Body of pancreas (tissue), 4 donors: ENCODE measurements around the gene PRKG1. TPM values are rescaled to one million over a fixed set of nuclear protein-coding genes. Genes with fewer than 3 reads are reported as not detected.

Experiments
- ATAC-seq: fragments of 150-250 bp; one replicate; pipeline ENCODE4 v1.9.1; 2016
- DNase-seq, 4 donors: peaks; one replicate each; pipeline ENCODE4 v3.0.0-alpha.2; 2019
- H3K27ac ChIP-seq, 4 donors: fragments of 200-600 bp; sonication (generic); 1 replicate in 3 of 4; 2 replicates in 1 of 4; pipeline versions ENCODE4 v1.5.1 to v1.6.1; 2016 to 2019; ENCODE audit warnings: mild to moderate bottlenecking in 1 of 4, mixed read lengths in 1 of 4, moderate library complexity in 1 of 4
- H3K27me3 ChIP-seq, 2 donors: fragments of 200-600 bp; sonication (generic); one replicate each; pipeline ENCODE4 v1.6.0; 2016; ENCODE audit warnings: mild to moderate bottlenecking in 1 of 2
- H3K36me3 ChIP-seq, 2 donors: fragments of 200-600 bp; sonication (generic); replicated peaks in 1 of 2; 2 replicates each; pipeline ENCODE4 v1.5.1; 2016; ENCODE audit warnings: low read depth in 2 of 2; ENCODE audit not compliant: insufficient read depth in 1 of 2
- H3K4me1 ChIP-seq: fragments of 200-600 bp; sonication (generic); one replicate; pipeline ENCODE4 v1.6.0; 2016
- H3K4me3 ChIP-seq, 2 donors: fragments of 200-600 bp; sonication (generic); 1 replicate in 1 of 2; 2 replicates in 1 of 2; pipeline ENCODE4 v1.5.1; 2016 to 2019
- H3K9me3 ChIP-seq, 3 donors: fragments of 200-600 bp; sonication (generic); 1 replicate in 2 of 3; 2 replicates in 1 of 3; pipeline ENCODE4 v1.5.1; 2016
- POLR2A ChIP-seq, 3 donors: fragments of 450-650 bp; IDR thresholded peaks; one replicate each; pipeline ENCODE4 v1.6.1; 2016; ENCODE audit warnings: antibody characterized with exemption in 3 of 3, mild to moderate bottlenecking in 2 of 3
- whole genome bisulfite sequencing, 2 donors: methylation state at CpG; one replicate each; pipeline ENCODE4 v1.1.5; 2017; 5-methylcytosine and 5-hydroxymethylcytosine counted together
- intact Hi-C: fragments of 100-400 bp; cut with DNase I; formaldehyde crosslinking; loops from one replicate; pipeline ENCODE4 v1.15.1; 2023
- total RNA-seq, 2 donors: library from RNA; depleted of rRNA; stranded (reverse); fragments of >200 nt; gene quantifications; one replicate each; pipeline ENCODE4 v1.1.0, GENCODE V29; 2016
- TF ChIP-seq, protein P1 (sequence below), 7 experiments: fragments of 450-650 bp in 4 of 7; fragments of 200-600 bp in 3 of 7; sonication (generic) in 3 of 7; IDR thresholded peaks; one replicate each; pipeline ENCODE4 v1.5.1; 2016 to 2019; ENCODE audit warnings: antibody characterized with exemption in 7 of 7

PRKG1 gene
- total RNA-seq, 2 donors from 2014 or later, result 14.2 to 18.9 TPM

- no peak overlapping the region for H3K4me3 ChIP-seq
- H3K27ac ChIP-seq, result no peak overlapping the region
- ATAC-seq, result no peak
- H3K9me3 ChIP-seq, result no peaks in the 10 kb centered on the region
- H3K36me3 ChIP-seq, result no peaks in the 10 kb centered on the region
- WGBS, 2 donors, result 62 to 64% methylated on average over 3 of the region's 3 CpGs
- no peaks in the 10 kb centered on the region for H3K4me1 ChIP-seq
- intact Hi-C loops, result no loop called here
- no peak for DNase-seq
- TF ChIP-seq, protein P1, sequence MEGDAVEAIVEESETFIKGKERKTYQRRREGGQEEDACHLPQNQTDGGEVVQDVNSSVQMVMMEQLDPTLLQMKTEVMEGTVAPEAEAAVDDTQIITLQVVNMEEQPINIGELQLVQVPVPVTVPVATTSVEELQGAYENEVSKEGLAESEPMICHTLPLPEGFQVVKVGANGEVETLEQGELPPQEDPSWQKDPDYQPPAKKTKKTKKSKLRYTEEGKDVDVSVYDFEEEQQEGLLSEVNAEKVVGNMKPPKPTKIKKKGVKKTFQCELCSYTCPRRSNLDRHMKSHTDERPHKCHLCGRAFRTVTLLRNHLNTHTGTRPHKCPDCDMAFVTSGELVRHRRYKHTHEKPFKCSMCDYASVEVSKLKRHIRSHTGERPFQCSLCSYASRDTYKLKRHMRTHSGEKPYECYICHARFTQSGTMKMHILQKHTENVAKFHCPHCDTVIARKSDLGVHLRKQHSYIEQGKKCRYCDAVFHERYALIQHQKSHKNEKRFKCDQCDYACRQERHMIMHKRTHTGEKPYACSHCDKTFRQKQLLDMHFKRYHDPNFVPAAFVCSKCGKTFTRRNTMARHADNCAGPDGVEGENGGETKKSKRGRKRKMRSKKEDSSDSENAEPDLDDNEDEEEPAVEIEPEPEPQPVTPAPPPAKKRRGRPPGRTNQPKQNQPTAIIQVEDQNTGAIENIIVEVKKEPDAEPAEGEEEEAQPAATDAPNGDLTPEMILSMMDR (IDR thresholded peaks at IDR 0.05), result no peak
- no peak for TF ChIP-seq POLR2A (IDR thresholded peaks at IDR 0.05)
- H3K27me3 ChIP-seq, result no peaks in the 10 kb centered on the region
Observed at GRCh38 chr10:52074505-52075026, 1000.3 kb downstream of the PRKG1 start.

DNA sequence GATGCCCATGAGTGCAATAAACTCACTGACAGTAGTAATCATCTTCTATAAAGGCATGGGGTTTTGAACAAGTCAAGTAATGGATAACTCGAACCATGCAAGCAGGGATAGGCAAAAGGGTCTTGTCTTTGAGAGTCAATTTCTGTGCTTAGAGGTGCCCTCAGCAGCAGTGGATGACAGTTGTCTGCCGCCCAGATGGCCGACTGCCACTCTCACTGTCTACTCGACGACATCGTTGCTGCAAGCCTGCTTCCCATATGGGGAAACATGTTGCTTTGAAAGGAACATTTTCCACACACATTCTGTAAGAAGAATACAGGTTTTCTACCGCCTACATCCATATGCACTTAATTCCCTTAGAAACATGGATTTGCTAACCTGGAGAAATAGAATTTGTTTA is 1003.5 kb downstream of the PRKG1 start:
- intact Hi-C loops, result no loop called here
- WGBS, 2 donors, result 79 to 89% methylated on average over 7 of the region's 7 CpGs
- no peaks in the 10 kb centered on the region for H3K9me3 ChIP-seq
- ATAC-seq, result no peak
- H3K4me1 ChIP-seq, result no peaks in the 10 kb centered on the region
- no peak overlapping the region for H3K27ac ChIP-seq
- no peak for DNase-seq
- no peaks in the 10 kb centered on the region for H3K27me3 ChIP-seq
- TF ChIP-seq POLR2A (IDR thresholded peaks at IDR 0.05), result no peak
- TF ChIP-seq, protein P1 (IDR thresholded peaks at IDR 0.05), result no peak
- H3K4me3 ChIP-seq, result no peak overlapping the region
- no peaks in the 10 kb centered on the region for H3K36me3 ChIP-seq

DNA sequence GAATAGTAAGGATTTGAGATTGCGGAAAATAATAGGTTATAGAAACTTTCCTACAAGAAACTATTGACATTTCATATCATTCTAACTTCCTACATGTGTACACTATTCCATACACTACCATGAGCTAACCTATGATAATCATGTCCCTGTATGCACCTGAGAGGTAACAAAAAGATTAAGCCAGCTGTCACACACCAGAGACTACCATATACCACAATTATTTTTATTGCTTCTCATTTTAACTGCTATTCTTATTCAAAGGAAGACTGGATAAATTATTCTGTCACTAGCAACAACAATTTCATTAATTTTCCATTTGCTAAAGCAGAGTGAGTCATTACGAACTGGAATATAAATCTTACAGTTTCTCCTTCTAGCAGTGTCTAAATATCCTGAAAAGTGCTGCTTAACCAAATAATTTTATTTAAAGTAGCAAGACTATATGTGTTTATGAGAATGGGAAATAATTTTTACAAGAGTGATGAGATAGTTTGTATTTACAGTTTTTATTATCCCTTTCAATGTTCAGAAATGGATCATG is 1004.2 kb downstream of the PRKG1 start:
- no peak for TF ChIP-seq POLR2A (IDR thresholded peaks at IDR 0.05)
- TF ChIP-seq, protein P1 (IDR thresholded peaks at IDR 0.05), result no peak
- ATAC-seq (no peak), DNase-seq (no peak)
- Histone ChIP-seq H3K4me3 (no peak overlapping the region), H3K4me1 (no peaks in the 10 kb centered on the region), H3K27ac (no peak overlapping the region), H3K36me3 (no peaks in the 10 kb centered on the region), H3K9me3 (no peaks in the 10 kb centered on the region), H3K27me3 (no peaks in the 10 kb centered on the region)
- intact Hi-C loops, result no loop called here
- 74 to 86% methylated on average over 2 of the region's 2 CpGs for WGBS, 2 donors

DNA sequence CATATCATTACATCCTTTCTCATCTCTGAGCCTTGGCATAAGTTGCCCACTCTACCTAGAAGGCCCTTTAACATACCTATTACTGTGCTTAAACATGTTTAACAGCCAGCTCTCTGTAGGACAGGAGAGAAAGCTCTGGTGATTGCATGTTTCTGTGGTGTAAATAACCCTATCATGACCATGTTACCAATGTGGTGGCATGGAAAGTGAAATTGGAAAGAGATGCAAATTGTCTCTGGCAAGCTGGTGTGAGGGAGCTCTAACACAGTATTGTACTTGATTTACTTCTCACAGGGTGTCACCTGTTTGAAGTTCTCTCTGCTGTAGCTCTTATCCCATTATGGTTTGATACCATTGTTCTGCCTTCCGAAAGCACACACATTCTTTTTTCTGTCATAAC is 1008.0 kb downstream of the PRKG1 start:
- Histone ChIP-seq H3K27ac (no peak overlapping the region), H3K9me3 (no peaks in the 10 kb centered on the region), H3K36me3 (no peaks in the 10 kb centered on the region), H3K27me3 (no peaks in the 10 kb centered on the region), H3K4me3 (no peak overlapping the region), H3K4me1 (no peaks in the 10 kb centered on the region)
- intact Hi-C loops, result no loop called here
- no peak for DNase-seq
- ATAC-seq, result no peak
- TF ChIP-seq, protein P1 (IDR thresholded peaks at IDR 0.05), result no peak
- TF ChIP-seq POLR2A (IDR thresholded peaks at IDR 0.05), result no peak
- 92 to 93% methylated on average over 1 of the region's 1 CpG for WGBS, 2 donors

GRCh38 chr10:52083422-52083821 is 1009.1 kb downstream of the PRKG1 start:
- H3K4me3 ChIP-seq, result no peak overlapping the region
- no peak for DNase-seq
- 78 to 84% methylated on average over 4 of the region's 4 CpGs for WGBS, 2 donors
- no peaks in the 10 kb centered on the region for H3K27me3 ChIP-seq
- intact Hi-C loops, result no loop called here
- H3K9me3 ChIP-seq, result no peaks in the 10 kb centered on the region
- H3K27ac ChIP-seq, result no peak overlapping the region
- no peak for TF ChIP-seq POLR2A (IDR thresholded peaks at IDR 0.05)
- TF ChIP-seq, protein P1 (IDR thresholded peaks at IDR 0.05), result no peak
- ATAC-seq, result no peak
- no peaks in the 10 kb centered on the region for H3K36me3 ChIP-seq
- no peaks in the 10 kb centered on the region for H3K4me1 ChIP-seq
